Naive thymus-derived CD8-positive, alpha-beta T cell (primary cell): ENCODE measurements around the gene CHST3. TPM values are rescaled to one million over a fixed set of nuclear protein-coding genes. Genes with fewer than 3 reads are reported as not detected.

ENCODE experiments used
- ATAC-seq, 2 donors: fragments of 150-1000 bp; cut with Tn5 transposase in 1 of 2; sonication (Bioruptor Pico), chemical (Tn5 transposase) in 1 of 2; 1 replicate in 1 of 2; 2 replicates in 1 of 2; pipeline ENCODE4 v1.10.0; 2021; ENCODE audit warnings: mild to moderate bottlenecking in 2 of 2, moderate library complexity in 2 of 2
- POLR2A ChIA-PET: fragments of 350-600 bp; sonication (Branson Sonifier 250); formaldehyde crosslinking; loops from one replicate; lab custom pipeline; 2021; ENCODE audit warnings: antibody characterized with exemption; lab: Charles Lee
- DNase-seq, 10 donors: peaks; one replicate each; pipeline versions ENCODE4 v3.0.0 to v3.0.0-alpha.2; 2020 to 2022
- H3K27ac Mint-ChIP-seq, 10 donors: one replicate each; pipeline ENCODE4 v1.8.0; 2020 to 2022; ENCODE audit warnings: mild to moderate bottlenecking in 10 of 10, mixed read lengths in 10 of 10, moderate library complexity in 4 of 10, inconsistent platforms in 1 of 10
- H3K27me3 Mint-ChIP-seq, 5 donors: one replicate each; pipeline ENCODE4 v1.8.0; 2021 to 2022; ENCODE audit warnings: mixed read lengths in 5 of 5
- H3K36me3 Mint-ChIP-seq, 3 donors: one replicate each; pipeline ENCODE4 v1.8.0; 2020 to 2022; ENCODE audit warnings: mixed read lengths in 3 of 3, mild to moderate bottlenecking in 2 of 3, inconsistent platforms in 1 of 3
- H3K4me1 Mint-ChIP-seq, 4 donors: one replicate each; pipeline ENCODE4 v1.8.0; 2021 to 2022; ENCODE audit warnings: mixed read lengths in 4 of 4
- H3K4me3 Mint-ChIP-seq, 10 donors: one replicate each; pipeline ENCODE4 v1.8.0; 2020 to 2022; ENCODE audit warnings: mild to moderate bottlenecking in 10 of 10, mixed read lengths in 10 of 10, moderate library complexity in 6 of 10, inconsistent platforms in 1 of 10
- H3K9me3 Mint-ChIP-seq, 9 donors: one replicate each; pipeline ENCODE4 v1.8.0; 2020 to 2022; ENCODE audit warnings: mixed read lengths in 9 of 9, mild to moderate bottlenecking in 3 of 9, inconsistent platforms in 1 of 9, moderate library complexity in 1 of 9
- polyA plus RNA-seq, 3 donors: library from polyadenylated mRNA; unstranded; fragments of 300-500 nt; fragmentation: Illumina TruSeq; gene quantifications; one replicate each; pipeline ENCODE4 v1.2.3, GENCODE V29; 2021
- total RNA-seq, 8 experiments: library from RNA in 2 of 8; stranded (reverse) in 2 of 8; gene quantifications; one replicate each; pipeline ENCODE4 v1.2.3 and lab custom pipeline; 2021 to 2026

CHST3 gene
- total and polyA plus RNA-seq, 5 experiments from 2014 or later = not detected

DNA sequence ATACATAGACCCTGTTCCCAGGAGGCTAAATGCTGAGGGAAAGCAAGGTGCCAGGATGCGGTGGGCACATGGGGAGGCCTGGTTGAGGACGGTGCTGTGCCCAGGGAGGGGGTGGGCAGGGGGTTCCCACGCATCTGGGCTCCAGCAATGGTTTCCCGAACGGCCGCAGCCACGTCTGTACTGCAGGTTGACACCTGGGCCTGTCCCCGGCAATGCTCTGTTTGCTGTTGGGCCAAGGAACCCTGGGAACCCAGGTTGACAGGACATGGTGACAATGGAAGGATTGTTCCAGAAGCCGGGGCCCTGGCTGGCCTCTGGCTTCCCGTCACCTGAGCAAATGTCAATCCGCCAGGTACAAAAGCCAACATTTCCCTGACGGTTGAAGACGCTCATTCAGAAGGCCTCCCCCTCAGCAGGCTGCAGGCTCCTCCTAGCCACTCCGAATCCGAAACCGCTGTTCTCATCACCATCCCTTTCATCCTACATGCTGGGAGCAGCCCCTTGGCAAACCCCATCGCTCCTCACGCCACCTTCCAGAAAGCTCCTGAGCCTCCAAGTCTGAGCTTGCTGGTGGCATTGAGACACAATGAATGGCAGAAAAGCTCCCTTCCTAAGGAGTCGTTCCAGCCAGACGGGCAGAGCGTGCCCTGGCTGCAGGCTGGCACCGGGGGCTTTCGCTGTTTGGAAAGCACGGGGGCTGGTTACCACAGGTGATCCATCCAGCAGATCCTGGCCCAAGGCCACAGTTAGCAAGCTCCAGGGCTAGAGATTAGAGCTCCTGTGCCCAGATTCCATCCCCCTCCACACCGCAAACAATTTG lies 92.9 kb downstream of the CHST3 start:
- H3K36me3 Mint-ChIP-seq = peaks cover 0 to 22% (median 0%) of the 10 kb centered on the region in 3 donors
- H3K27me3 Mint-ChIP-seq = no peaks in the 10 kb centered on the region
- no peaks in the 10 kb centered on the region for H3K9me3 Mint-ChIP-seq
- H3K4me1 Mint-ChIP-seq = peaks cover 31 to 45% (median 39%) of the 10 kb centered on the region in 4 donors
- H3K27ac Mint-ChIP-seq = peak overlapping the region; percentile 10 to 98 (median 64)
- ATAC-seq = no peak
- POLR2A ChIA-PET = interaction anchor here (0.6 to 7.7 kb wide), 13 partner anchors 9 to 568 kb away, joined by 3 to 64 read pairs (median 4); partner anchors contain the start of gene DDIT4
- H3K4me3 Mint-ChIP-seq = peak overlapping the region in 1 of 10 donors; percentile 34
- peak in 1 of 10 donors; percentile 5 for DNase-seq

DNA sequence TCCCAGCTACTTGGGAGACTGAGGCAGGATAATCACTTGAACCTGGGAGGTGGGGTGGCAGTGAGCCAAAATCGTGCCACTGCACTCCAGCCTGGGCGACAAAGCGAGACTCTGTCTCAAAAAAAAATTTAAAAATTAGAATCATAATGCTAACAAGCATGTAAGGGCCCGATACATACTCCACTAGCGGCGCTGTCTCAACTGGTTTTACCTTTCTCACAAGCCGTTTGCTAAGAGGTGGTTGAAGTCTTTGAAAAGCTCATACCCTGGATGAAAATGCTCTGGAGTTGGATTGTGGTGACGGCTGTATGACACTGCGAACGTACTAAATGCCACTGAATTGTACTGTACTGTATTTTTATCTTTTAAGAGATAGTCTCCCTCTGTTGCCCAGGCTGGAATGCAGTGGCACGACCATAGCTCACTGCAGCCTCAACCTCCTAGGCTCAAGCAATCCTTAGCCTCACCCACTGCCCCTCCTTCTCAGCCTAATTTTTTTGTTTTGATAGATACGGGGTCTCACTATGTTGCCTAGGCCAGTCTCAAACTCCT lies 94.2 kb downstream of the CHST3 start:
- ATAC-seq = peak; percentile 7 to 13
- Mint-ChIP-seq H3K36me3 (peaks cover 0 to 35% (median 0%) of the 10 kb centered on the region in 3 donors), H3K4me3 (peak overlapping the region in 3 of 10 donors; percentile 12 to 14 (median 12))

DNA sequence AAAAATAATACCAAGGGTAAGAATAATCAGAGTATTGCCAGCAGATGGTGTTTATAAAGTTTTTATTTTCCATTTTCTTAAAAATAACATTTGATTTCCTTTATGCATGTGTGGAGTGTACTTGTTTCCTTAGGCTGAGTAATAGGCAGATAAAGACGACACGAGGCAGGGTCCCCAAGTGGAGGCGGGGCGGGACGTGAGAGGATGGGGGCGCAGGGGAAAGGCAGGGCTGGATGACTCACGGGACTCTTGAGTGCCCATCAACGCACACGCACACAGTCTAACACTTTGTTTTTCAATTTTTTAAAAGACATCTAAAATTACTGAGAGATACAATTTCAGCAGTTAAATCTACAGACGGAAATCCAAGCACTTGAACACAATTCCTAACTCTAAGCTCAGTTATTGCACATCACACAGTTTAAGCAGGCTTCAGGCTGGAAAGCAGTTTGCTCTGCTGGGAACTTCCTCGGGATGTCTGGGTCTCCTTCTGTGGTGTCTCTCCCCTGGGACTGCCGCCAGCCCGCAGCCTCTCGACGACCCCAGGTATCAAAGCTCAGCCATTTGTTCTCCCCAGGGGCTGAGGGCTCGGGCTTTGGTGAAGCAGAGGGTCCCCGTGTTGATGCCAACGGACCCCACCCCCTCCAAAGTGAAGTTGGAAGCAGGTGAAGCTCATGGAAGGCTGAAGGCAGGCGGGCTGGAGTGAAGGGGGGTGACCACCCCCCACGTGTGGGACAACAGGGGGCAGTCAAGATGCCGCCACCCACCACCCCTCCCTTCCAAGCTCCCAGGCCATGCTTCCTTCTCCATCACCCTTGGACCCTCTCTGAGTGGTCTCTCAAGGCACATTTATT lies 95.0 kb downstream of the CHST3 start:
- DNase-seq = peak in 3 of 10 donors; percentile 28 to 34 (median 32)

More for the DNA sequence above, 94.2 kb downstream of the CHST3 start:
- Mint-ChIP-seq H3K4me1 (peaks cover 35 to 58% (median 44%) of the 10 kb centered on the region in 4 donors), H3K27ac (peak overlapping the region; percentile 35 to 98 (median 81)), H3K27me3 (no peaks in the 10 kb centered on the region), H3K9me3 (no peaks in the 10 kb centered on the region)
- peak in 1 of 10 donors; percentile 19 for DNase-seq
- POLR2A ChIA-PET = interaction anchor here (1.0 to 7.7 kb wide), 13 partner anchors 9 to 264 kb away, joined by 3 to 64 read pairs (median 7); partner anchors contain the start of genes ANAPC16 and ASCC1

DNA sequence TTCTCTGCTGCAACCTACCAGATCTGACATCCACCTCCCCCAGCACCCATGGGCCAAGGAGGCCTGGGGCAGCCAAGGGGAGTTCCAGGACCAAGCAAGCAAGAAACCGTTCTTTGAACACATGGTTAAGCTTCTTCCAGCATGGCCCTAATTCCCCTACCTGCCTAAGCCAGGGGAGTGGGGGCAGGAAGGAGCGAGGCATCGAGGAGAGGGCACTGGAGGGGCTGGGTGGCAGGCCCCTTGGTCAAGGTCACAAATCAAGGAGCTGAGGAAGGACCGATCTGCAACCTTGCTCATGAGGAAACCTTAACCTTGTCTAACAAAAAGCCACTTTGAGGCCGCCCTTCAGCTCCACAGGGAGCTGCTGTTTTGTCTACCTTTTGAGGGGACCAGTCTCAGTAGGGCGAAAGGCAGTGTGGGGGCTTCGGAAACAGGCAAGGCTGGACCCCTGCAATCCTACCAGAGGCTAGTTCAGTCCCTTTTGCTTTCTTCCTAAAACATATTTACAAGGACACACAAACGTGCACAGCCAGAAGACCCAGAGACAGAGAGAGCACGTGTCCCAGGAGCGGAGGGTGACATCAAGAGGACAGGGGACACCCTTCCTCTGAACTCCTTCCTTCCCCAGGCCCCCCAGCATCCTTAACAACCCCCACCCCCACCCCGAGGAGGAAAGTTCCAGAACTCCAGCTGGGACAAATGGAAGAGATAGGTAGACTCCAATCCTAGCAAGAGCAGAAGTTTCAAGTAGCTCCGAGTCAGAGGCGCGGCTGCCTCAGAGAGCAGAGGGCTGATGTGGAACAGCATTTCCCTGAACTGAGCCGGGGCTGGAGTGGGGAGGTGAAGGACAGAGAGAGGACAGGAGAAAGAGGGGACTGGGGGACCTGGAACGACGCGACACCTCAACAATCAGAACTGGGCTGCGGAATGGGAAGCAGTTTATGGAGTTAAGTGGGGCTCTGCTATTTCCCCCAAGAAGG lies 95.9 kb downstream of the CHST3 start:
- DNase-seq = peak in 1 of 10 donors; percentile 13
- Mint-ChIP-seq H3K4me1 (peaks cover 35 to 68% (median 44%) of the 10 kb centered on the region in 4 donors), H3K36me3 (peaks cover 0 to 49% (median 0%) of the 10 kb centered on the region in 3 donors)

More for the DNA sequence above, 95.0 kb downstream of the CHST3 start:
- peak; percentile 31 to 40 for ATAC-seq
- Mint-ChIP-seq H3K36me3 (peaks cover 0 to 43% (median 0%) of the 10 kb centered on the region in 3 donors), H3K27ac (peak overlapping the region; percentile 72 to 98 (median 83)), H3K4me3 (peak overlapping the region in 5 of 10 donors; percentile 21 to 58 (median 48)), H3K4me1 (peaks cover 38 to 66% (median 47%) of the 10 kb centered on the region in 4 donors), H3K27me3 (no peaks in the 10 kb centered on the region), H3K9me3 (no peaks in the 10 kb centered on the region)
- POLR2A ChIA-PET = interaction anchor here (0.8 to 7.7 kb wide), 20 partner anchors 7 to 263 kb away, joined by 3 to 64 read pairs (median 4); partner anchors contain the start of genes ANAPC16 and ASCC1

DNA sequence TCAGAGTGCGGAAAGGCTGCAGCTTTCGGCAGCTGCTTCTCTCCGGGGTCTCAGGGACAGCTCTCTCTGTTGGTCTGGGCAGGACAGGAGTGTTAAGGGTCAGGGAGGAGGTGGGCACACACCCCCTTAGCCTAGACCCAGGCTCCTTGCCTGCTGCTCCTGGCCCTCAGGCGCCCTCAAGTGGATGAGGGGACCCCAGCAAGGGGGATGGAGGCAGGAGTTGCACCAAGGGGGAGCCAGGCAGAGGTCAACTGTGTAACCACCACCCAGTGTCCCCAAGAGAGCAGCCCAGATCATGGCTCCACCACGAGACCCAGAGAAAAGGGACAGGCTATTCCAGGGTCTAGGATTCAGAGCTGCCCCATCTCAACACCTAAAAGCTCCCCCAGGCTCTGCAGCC lies 97.3 kb downstream of the CHST3 start:
- H3K27ac Mint-ChIP-seq = peak overlapping the region; percentile 76 to 98 (median 83)
- peak overlapping the region in 6 of 10 donors; percentile 23 to 75 (median 39) for H3K4me3 Mint-ChIP-seq
- H3K36me3 Mint-ChIP-seq = peaks cover 0 to 62% (median 6%) of the 10 kb centered on the region in 3 donors
- no peaks in the 10 kb centered on the region for H3K9me3 Mint-ChIP-seq
- DNase-seq (peak in 2 of 10 donors; percentile 9 to 38), ATAC-seq (peak; percentile 12 to 22)
- H3K4me1 Mint-ChIP-seq = peaks cover 34 to 68% (median 44%) of the 10 kb centered on the region in 4 donors
- no peaks in the 10 kb centered on the region for H3K27me3 Mint-ChIP-seq
- POLR2A ChIA-PET = interaction anchor here (0.5 to 7.7 kb wide), 14 partner anchors 10 to 275 kb away, joined by 3 to 64 read pairs (median 4); partner anchors contain the start of genes ANAPC16, ASCC1 and SPOCK2

More for the DNA sequence above, 95.9 kb downstream of the CHST3 start:
- Mint-ChIP-seq H3K4me3 (peak overlapping the region in 7 of 10 donors; percentile 21 to 78 (median 31)), H3K27ac (peak overlapping the region; percentile 76 to 98 (median 89)), H3K27me3 (no peaks in the 10 kb centered on the region), H3K9me3 (no peaks in the 10 kb centered on the region)
- POLR2A ChIA-PET = interaction anchor here (0.5 to 7.7 kb wide), 21 partner anchors 8 to 272 kb away, joined by 3 to 64 read pairs (median 5); partner anchors contain the start of genes ANAPC16, ASCC1 and SPOCK2
- peak; percentile 5 to 9 for ATAC-seq

DNA sequence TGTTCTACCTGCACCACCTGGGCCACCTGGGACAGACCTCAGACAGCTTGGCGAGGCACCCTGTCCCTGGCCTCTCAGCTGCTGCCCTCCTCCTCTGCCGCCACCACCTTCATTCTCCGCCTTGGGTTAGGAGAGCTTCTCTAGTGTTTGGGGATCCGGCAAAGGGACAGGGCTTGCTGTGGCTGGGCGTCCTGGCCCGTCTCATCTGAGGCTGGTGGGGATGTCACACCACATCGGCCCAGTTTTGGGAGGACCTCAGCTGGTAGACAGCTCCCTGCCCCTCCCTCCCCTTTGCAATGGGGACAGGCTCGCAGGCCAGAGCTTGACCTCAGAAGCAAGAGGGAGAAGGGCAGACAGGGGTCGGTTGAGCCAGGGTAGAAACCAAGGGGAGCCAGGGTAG lies 97.7 kb downstream of the CHST3 start:
- peaks cover 0 to 67% (median 8%) of the 10 kb centered on the region in 3 donors for H3K36me3 Mint-ChIP-seq
- peak overlapping the region in 4 of 10 donors; percentile 14 to 68 (median 46) for H3K4me3 Mint-ChIP-seq
- DNase-seq = peak in 1 of 10 donors; percentile 1
- POLR2A ChIA-PET = interaction anchor here (0.6 to 7.7 kb wide), 12 partner anchors 10 to 275 kb away, joined by 3 to 64 read pairs (median 4); partner anchors contain the start of gene SPOCK2
- peak in 1 of 2 donors; percentile 18 for ATAC-seq
- peaks cover 34 to 68% (median 44%) of the 10 kb centered on the region in 4 donors for H3K4me1 Mint-ChIP-seq
- H3K9me3 Mint-ChIP-seq = no peaks in the 10 kb centered on the region
- peak overlapping the region; percentile 50 to 98 (median 80) for H3K27ac Mint-ChIP-seq
- no peaks in the 10 kb centered on the region for H3K27me3 Mint-ChIP-seq

DNA sequence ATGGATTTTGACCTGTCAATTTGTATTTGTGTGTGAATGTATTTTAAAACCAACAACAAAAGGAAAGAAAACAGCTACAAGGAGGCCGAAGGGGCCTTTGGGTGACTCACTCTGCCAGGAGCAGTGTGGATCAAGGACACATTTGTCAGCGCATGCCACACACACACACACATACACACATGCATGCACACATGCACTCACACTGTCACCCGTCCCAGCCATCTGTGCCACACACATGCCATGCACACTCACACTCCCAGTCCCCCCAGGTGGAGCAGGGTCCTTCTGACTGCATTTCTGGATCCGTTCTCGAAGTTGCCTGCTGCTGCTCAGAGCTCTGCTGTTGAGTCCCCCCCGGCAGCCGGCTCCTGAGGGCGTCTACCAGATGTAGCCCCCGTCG lies 98.2 kb downstream of the CHST3 start:
- Mint-ChIP-seq H3K27ac (peak overlapping the region; percentile 17 to 98 (median 77)), H3K36me3 (peaks cover 0 to 71% (median 8%) of the 10 kb centered on the region in 3 donors), H3K4me1 (peaks cover 32 to 70% (median 41%) of the 10 kb centered on the region in 4 donors), H3K9me3 (no peaks in the 10 kb centered on the region), H3K27me3 (no peaks in the 10 kb centered on the region), H3K4me3 (peak overlapping the region in 3 of 10 donors; percentile 14 to 69 (median 33))
- no peak for ATAC-seq
- DNase-seq = peak in 1 of 10 donors; percentile 9
- POLR2A ChIA-PET = interaction anchor here (1.0 to 7.7 kb wide), 7 partner anchors 10 to 275 kb away, joined by 4 to 64 read pairs (median 7); partner anchors contain the start of gene SPOCK2

Other genes with a start within 250 kb of the CHST3 start
- under 1 TPM; 0.21 to 0.25 TPM for gene C10orf105, start 244.6 kb upstream of the CHST3 start, total RNA-seq
- gene C10orf105, start 244.6 kb upstream of the CHST3 start, polyA plus RNA-seq = under 1 TPM in 1 of 3 donors, not detected in 2; 0.10 TPM
- 100 to 1,000 TPM; 102 to 114 TPM for gene VSIR, start 190.9 kb upstream of the CHST3 start, total RNA-seq
- gene VSIR, start 190.9 kb upstream of the CHST3 start, polyA plus RNA-seq = 100 to 1,000 TPM; 211 to 343 (median 262) TPM
- gene PSAP, start 113.1 kb upstream of the CHST3 start, total RNA-seq = 100 to 1,000 TPM; 203 to 206 TPM
- gene PSAP, start 113.1 kb upstream of the CHST3 start, polyA plus RNA-seq = 100 to 1,000 TPM; 389 to 442 (median 398) TPM
- gene SPOCK2, start 124.2 kb downstream of the CHST3 start, total RNA-seq = 100 to 1,000 TPM; 566 to 578 TPM
- 100 to 1,000 TPM; 177 to 292 (median 235) TPM for gene SPOCK2, start 124.2 kb downstream of the CHST3 start, polyA plus RNA-seq